Measurements from ENCODE around the gene MFN1. TPM values are rescaled to one million over a fixed set of nuclear protein-coding genes. Genes with fewer than 3 reads are reported as not detected.

The MFN1 gene
- total RNA-seq, 1 donor from 2014 or later: 74.2 TPM

DNA sequence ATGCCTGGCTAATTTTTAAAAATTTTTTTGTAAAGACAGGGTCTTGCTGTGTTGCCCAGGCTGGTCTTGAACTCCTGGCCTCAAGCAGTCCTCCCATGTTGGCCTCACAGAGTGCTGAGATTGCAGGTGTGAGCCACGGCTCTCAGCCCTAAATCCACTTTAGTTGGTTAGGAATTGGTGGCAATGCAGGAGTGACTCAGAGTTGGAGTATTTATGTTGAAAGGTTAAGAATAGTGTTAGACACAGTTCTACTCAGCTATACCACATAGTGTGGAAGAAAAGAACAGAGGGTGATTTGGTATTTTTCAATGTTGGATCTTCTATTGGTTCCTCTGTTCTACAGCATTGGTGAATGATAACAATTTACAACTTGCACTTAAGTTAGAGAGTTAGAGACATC lies 17.1 kb upstream of the MFN1 start:
- H3K4me3 ChIP-seq: no peak overlapping the region
- DNase-seq: no peak
- H3K27ac ChIP-seq (replicated peaks): no peak overlapping the region
- no peaks in the 10 kb centered on the region for H3K9me3 ChIP-seq (replicated peaks)
- no peaks in the 10 kb centered on the region for H3K27me3 ChIP-seq (ENCODE audit: low read depth)
- TF ChIP-seq, protein P1, sequence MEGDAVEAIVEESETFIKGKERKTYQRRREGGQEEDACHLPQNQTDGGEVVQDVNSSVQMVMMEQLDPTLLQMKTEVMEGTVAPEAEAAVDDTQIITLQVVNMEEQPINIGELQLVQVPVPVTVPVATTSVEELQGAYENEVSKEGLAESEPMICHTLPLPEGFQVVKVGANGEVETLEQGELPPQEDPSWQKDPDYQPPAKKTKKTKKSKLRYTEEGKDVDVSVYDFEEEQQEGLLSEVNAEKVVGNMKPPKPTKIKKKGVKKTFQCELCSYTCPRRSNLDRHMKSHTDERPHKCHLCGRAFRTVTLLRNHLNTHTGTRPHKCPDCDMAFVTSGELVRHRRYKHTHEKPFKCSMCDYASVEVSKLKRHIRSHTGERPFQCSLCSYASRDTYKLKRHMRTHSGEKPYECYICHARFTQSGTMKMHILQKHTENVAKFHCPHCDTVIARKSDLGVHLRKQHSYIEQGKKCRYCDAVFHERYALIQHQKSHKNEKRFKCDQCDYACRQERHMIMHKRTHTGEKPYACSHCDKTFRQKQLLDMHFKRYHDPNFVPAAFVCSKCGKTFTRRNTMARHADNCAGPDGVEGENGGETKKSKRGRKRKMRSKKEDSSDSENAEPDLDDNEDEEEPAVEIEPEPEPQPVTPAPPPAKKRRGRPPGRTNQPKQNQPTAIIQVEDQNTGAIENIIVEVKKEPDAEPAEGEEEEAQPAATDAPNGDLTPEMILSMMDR (IDR thresholded peaks at IDR 0.05; ENCODE audit: borderline replicate concordance): no peak
- intact Hi-C loops (cut with micrococcal nuclease): no loop called here
- peaks cover 91% of the 10 kb centered on the region for H3K36me3 ChIP-seq
- H3K4me1 ChIP-seq: peaks cover 39% of the 10 kb centered on the region

DNA sequence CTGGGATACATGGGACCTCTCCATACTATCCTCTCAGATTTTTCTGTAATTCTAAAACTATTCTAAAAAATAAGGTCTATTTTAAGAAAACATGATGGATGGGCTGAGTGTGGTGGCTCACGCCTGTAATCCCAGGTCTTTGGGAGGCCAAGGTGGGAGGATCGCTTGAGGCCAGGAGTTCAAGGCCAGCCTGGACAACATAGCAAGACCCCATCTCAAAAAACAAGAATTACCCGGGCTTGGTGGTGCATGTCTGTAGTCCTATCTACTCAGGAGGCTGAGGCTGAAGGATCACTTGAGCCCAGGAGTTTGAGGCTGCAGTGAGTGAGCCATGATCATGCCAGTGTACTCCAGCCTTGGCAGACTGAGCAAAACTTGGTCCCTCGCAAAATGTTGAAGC lies 15.3 kb upstream of the MFN1 start:
- H3K4me1 ChIP-seq: peaks cover 43% of the 10 kb centered on the region
- H3K9me3 ChIP-seq (replicated peaks): no peaks in the 10 kb centered on the region
- H3K27me3 ChIP-seq (ENCODE audit: low read depth): no peaks in the 10 kb centered on the region
- TF ChIP-seq, protein P1 (IDR thresholded peaks at IDR 0.05; ENCODE audit: borderline replicate concordance): no peak
- intact Hi-C loops (cut with micrococcal nuclease): no loop called here
- H3K4me3 ChIP-seq: no peak overlapping the region
- DNase-seq: no peak
- H3K36me3 ChIP-seq: peaks cover 90% of the 10 kb centered on the region
- H3K27ac ChIP-seq (replicated peaks): no peak overlapping the region

DNA sequence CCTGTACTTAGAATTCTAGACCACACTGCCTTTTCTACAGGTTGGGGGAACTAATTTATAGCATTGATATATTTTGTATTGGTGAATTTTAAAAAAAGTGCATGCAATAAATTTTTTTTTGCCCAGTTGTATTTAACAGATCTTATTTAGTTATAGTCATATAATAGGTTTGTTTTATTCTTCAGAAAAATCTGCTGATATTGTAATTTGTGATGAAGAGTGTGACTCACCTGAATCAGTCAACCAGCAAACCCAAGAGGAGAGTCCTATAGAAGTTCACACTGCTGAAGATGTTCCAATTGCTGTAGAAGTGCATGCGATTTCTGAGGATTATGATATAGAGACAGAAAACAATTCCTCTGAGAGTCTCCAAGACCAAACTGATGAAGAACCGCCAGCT lies 14.4 kb upstream of the MFN1 start:
- intact Hi-C loops (cut with micrococcal nuclease): no loop called here
- H3K27ac ChIP-seq (replicated peaks): no peak overlapping the region
- H3K4me1 ChIP-seq: peaks cover 34% of the 10 kb centered on the region
- no peaks in the 10 kb centered on the region for H3K27me3 ChIP-seq (ENCODE audit: low read depth)
- peaks cover 83% of the 10 kb centered on the region for H3K36me3 ChIP-seq
- H3K9me3 ChIP-seq (replicated peaks): no peaks in the 10 kb centered on the region
- H3K4me3 ChIP-seq: no peak overlapping the region
- TF ChIP-seq, protein P1 (IDR thresholded peaks at IDR 0.05; ENCODE audit: borderline replicate concordance): no peak
- DNase-seq: no peak

DNA sequence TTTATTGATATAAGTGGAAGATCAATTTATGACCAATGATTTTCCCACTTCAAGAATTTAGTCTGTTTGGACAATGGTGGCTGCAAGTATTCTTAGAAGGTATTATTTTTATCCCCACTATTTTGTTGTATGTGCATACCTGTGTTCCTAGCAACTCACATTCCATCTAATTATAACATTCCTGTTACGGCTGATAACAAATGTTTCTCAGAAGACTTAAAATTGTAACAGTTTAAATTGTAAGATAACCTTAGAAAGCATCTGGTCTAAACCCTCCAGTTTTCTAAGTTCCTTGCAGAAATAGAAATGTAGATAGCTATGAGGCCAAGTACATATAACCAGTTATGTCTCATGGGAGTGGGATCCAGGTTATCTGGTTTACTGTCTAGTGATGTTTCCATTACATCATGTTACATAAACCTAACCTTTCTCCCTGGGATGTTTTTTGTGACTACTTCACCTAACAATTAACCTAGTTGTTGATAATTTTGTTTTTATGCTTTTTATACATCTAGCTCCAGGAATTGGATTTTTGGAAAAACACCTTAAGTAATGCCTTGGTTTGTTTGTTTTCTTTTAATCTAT lies 11.1 kb upstream of the MFN1 start:
- intact Hi-C loops (cut with micrococcal nuclease): no loop called here
- Histone ChIP-seq H3K4me3 (peak overlapping the region; percentile 2), H3K9me3 (replicated peaks) (no peaks in the 10 kb centered on the region), H3K27ac (replicated peaks) (peak overlapping the region; percentile 79), H3K36me3 (peaks cover 50% of the 10 kb centered on the region), H3K4me1 (peaks cover 34% of the 10 kb centered on the region), H3K27me3 (ENCODE audit: low read depth) (no peaks in the 10 kb centered on the region)
- TF ChIP-seq, protein P1 (IDR thresholded peaks at IDR 0.05; ENCODE audit: borderline replicate concordance): no peak
- no peak for DNase-seq

DNA sequence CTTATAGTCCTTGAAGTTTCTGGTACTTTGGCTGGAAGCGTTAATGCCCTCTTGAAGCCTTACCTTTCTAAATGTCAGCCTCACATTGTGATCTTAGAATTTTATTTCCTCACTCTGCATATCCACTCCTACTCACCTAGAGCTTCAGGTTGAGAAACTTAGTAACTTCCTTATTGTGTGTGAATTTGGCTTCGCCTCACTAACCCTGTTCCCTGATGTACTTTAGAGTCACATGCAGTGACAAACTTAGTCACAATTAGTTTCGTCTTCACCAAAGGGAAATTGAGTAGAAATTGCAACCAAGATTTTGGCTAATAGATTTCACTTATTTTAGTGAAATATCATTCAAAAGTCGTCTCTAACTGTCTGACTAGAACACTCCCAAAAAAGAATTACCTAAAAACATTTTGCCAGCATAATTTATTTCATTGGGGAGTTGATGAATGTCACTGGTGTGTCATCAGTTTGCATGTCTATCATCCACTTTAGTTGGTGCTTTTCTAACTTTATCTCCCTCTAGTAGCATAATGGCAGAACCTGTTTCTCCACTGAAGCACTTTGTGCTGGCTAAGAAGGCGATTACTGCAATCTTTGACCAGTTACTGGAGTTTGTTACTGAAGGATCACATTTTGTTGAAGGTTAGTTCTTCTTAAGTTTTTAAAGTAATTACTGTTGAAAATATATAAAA lies 960 bp downstream of the MFN1 start:
- Histone ChIP-seq H3K9me3 (replicated peaks) (no peaks in the 10 kb centered on the region), H3K36me3 (peaks cover 41% of the 10 kb centered on the region), H3K4me1 (peaks cover 31% of the 10 kb centered on the region), H3K27me3 (ENCODE audit: low read depth) (no peaks in the 10 kb centered on the region), H3K27ac (replicated peaks) (peak overlapping the region; percentile 93), H3K4me3 (peak overlapping the region; percentile 89)
- no peak for DNase-seq
- intact Hi-C loops (cut with micrococcal nuclease): no loop called here
- TF ChIP-seq, protein P1 (IDR thresholded peaks at IDR 0.05; ENCODE audit: borderline replicate concordance): no peak

Data from left ventricle myocardium inferior (tissue), 1 donor.